HG02885 (cell line): ENCODE measurements around the gene C12orf56.
"Not testable (repeated sequence)": the region's sequence is repeated elsewhere in the genome, so short reads cannot be mapped to it uniquely, and the experiment has no call there.

Experiments used
- ATAC-seq: cut with Tn5 transposase; IDR thresholded peaks from one replicate; pipeline ENCODE4 v1.9.1; 2021; ENCODE audit warnings: mild to moderate bottlenecking; ENCODE audit not compliant: unreplicated experiment, poor library complexity

The C12orf56 gene

DNA sequence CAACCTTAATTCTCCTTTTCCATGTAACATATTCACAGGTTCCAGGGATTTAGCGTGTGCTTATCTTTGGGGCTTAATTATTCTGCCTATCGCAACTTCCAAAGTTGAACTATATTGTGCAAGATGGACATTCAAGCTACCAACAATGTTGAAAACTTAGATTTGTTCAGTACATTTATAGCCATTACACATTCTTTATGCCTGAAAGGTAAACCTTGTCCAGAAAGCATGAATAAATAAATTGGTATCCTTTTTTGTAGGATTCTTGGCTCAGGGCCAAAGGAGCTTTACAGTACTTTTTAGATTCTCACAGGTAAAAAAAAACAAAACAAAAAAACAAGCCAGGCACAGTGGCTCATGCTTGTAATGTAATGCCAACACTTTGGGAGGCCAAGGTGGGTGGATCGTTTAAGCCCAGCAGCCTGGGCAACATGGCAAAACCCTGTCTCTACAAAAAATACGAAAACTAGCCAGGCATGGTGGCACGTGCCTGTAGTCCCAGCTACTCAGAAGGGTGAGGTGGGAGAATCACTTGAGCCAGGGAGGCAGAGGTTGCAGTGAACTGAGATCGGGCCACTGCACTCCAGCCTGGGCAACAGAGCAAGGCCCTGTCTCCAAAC, 3.3 kb downstream of the C12orf56 start:
- no peak for ATAC-seq

DNA sequence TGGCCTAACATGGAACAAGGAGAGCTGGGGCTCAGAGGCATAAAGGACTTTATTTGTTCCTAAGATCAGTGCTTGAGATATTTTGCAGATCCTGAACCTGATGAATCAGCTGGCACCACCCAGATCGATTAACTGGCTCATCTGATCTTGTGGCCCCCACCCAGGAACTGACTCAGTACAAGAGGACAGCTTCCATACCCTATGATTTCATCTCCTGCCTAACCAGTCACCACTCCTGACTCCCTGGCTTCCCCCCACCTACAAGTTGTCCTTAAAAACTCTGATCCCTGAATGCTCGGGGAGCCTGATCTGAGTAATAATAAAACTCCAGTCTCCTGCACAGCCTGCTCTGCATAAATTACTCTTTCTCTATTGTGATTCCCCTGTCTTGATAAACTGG, 5.1 kb downstream of the C12orf56 start:
- no peak for ATAC-seq

DNA sequence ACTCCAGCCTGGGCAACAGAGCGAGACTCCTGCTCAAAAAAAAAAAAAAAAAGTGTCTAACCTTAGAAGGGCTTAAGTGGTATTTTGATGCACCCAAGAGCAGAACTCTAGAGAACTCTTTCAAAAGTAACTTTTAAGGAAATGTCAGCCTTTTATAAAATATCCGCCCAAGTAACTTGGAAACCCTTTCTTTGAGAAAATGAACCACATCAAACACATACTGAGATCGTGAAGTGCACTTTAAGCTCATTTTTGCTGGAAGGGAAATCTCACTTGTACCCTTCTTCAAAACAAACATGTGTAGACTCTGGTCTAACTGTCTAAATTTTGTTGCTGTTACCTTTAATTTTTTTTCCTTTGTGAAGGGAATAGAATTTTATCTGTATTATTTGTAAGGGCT, 5.5 kb downstream of the C12orf56 start:
- no peak for ATAC-seq

DNA sequence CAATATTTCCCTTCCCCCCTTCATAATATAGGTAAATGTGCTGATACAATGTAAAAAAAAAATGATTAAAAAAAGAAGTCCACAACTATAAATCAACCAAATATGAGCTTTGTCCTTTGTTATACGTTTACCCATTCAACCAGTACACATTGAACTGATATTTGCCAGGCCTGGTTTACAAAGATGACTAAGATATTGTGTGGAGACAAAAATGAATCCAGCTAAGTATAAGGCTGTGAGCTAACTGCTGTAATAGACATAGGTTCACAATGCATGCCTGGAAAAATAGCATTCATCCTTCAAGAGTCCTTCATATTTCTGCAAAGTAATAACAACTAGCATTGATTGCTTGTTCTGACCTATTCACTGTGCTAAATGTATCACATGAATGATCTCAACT, 6.9 kb downstream of the C12orf56 start:
- ATAC-seq = no peak

DNA sequence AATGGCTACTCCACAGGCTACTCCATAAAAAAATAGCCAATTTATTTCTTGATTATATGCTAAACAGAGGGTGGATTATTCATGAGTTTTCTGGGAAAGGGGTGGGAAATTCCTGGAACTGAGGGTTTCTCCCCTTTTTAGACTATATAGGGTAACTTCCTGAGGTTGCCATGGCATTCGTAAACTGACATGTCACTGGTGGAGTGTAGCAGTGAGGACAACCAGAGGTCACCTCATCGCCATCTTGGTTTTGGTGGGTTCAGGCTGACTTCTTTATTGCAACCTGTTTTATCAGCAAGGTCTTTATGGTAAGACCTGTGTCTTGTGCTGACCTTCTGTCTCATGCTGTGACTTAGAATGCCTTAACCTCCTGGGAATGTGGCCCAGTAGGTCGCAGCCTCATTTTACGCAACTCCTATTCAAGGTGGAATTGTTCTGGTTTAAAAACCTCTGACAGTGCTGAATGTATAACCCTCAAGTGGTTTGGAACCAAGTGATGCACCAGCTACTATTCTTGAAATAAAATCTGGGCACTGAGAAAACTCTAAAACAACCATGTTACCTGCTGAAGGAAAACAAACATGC, 27.7 kb downstream of the C12orf56 start:
- ATAC-seq = no peak

DNA sequence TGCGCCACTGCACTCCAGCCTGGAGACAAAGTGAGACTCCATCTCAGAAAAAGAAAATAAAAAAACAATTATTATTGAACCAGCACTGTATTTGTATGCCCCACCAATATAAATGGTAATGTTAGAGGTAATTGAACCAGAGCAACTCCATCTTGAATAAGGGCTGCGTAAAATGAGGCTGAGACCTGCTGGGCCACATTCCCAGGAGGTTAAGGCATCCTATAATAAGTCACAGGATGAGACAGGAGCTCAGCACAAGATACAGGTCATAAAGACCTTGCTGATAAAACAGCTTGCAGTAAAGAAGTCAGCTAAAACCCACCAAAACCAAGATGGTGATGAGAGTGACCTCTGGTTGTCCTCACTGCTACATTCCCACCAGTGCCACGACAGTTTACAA, 29.4 kb downstream of the C12orf56 start:
- ATAC-seq = not testable (repeated sequence)

DNA sequence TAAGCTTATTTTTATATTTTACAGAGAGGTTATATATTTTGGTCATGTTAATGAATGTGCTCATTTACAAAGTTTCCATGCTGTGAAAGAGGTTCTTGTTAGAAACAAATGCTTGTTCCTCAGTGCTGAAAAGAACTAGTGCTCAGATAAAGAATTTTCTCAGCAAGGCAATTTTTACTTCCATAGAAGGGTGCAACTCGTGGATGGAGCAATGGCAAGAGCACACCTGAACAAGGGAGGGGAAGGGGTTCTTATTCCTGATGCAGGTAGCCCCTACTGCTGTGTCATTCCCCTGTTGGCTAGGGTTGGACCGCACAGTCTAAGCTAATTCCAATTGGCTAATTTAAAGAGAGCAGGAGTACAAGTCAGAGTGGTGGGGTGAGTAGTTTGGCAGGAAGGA, 34.3 kb downstream of the C12orf56 start:
- ATAC-seq = not testable (repeated sequence)

DNA sequence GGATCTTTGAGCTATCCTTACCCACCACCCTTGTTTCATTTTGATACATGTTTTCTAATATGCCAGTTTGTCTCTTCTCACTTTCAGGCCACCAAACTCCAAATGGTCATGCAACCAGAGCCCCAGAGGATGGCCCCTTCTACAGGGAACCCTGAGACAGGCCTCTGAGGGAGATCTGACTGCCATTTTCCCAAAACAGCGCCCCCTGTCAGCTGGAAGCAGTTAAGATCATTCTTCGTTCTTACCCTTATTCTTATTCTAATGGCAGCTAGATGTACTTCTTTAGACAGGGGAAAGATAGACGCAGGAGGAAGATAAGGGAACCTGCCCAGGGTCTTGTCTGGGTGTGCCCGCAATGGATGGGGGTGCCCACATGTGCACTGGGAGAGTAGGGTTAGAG, 38.4 kb downstream of the C12orf56 start:
- ATAC-seq = no peak

DNA sequence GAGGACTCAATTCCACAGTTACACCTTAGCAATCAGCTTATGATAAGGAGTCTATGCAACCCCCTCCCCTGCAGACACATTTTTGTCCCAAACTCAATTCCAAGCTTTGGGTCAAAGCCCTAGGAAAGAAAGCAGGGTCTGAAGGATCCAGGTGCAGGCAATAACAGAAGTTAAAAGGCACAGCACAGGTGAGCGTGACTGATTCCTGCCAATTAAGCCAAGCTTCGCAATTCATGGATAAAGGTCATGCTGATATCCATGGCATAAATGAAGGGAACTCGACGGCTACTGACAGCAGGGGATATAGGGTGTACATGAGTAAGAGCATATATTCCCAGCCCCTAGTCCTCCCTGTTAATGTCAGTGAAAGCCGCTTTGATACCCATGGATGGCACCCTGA, 39.3 kb downstream of the C12orf56 start:
- no peak for ATAC-seq

DNA sequence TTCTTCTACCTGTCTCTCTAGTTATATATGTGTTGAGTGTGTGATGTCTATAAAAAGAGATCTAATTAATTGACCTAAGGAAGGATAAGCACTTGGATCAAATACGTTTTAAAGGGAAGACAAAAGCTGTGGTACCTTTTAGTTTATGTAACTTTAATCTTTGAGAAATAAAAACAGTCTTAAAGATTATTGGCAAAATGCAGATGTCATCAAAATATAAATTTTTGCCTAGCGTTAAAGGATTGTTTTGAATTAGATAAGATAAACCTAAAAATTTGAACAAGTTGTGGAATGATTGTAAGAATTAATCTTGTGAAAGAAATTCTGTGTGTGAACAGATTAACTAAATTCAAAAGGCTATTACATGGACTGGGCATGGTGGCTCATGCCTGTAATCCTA, 42.9 kb downstream of the C12orf56 start:
- no peak for ATAC-seq

DNA sequence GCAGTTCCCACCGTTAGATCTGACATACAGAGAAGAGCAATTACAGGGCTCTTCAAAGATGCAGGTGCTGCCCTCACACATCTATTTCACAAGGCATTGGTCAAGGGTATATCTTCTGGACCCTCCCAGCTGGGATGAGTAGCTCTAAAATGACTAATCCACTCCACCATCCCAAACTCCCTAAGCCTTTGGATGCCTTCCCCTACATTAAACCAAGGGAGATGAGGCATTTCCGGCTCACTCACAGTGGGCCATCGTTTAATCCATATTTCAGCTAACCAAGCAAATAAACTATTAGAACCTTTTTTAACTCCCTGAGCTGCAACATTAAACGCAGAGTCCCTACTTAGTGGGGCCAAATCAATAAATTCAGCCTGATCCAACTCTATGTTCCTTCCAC, 45.9 kb downstream of the C12orf56 start:
- ATAC-seq = not testable (repeated sequence)

DNA sequence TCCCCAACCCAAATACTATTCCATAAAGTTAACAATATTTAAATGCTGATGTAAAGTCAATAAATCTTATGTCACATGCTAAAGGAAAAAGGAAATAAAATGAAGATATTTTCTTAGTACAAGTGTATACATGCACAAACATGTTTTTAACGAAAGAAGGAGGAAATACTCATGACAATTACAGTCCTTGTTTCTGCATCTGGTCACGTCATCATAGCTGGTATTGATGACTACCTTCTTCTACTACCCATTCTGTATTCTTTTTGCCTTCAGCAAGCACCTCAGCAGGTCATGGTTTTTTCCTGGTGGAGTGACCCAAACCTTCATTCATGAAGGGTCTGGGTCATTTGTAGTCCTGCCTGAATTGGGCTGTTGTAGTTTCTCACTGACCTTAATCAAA, 50.0 kb downstream of the C12orf56 start:
- ATAC-seq = not testable (repeated sequence)

DNA sequence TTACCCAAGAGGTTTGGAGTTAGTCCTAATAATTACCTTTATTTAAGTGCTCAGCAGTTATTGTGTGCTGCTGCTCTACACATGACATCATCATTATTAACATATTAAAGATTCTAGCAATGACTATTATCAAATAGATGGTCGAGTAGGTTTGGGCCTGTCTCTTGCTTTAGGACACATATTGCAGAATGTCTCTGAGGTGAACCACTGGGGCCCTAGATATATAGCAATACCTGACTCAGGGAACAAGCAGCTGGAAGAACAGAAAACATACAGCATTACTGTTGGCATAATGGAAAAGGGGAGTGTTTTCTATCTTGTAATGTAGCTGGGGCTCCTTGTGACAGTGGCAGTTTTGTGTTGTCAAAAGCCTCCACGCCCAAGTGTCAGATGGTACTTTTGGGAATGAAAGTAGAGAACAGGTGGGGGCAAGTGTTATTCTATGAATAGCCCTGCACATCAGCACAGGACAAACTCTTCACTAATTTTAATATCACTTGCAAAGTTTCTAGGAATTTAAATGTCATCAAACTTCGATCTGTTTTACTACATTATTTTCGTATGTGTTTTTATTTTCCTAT, 54.6 kb downstream of the C12orf56 start:
- ATAC-seq = no peak

DNA sequence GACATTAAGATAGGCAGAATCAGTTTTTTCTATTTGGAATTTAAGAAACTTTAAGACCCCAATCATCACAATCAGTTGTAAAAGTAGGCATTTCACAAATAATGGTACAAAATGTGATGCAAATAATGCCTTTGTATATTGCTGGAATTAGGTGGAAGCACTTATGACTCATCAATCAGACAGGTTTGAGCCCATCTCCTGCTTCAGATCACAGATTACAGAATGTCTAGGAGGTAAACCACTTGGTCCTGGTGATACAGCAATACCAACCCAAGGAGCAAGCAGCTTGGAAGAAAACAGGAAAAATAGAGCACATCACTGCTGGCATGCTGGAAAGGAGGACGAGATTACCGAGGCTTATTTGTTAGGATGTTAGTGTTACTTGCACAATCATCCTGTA, 57.6 kb downstream of the C12orf56 start:
- ATAC-seq = no peak

DNA sequence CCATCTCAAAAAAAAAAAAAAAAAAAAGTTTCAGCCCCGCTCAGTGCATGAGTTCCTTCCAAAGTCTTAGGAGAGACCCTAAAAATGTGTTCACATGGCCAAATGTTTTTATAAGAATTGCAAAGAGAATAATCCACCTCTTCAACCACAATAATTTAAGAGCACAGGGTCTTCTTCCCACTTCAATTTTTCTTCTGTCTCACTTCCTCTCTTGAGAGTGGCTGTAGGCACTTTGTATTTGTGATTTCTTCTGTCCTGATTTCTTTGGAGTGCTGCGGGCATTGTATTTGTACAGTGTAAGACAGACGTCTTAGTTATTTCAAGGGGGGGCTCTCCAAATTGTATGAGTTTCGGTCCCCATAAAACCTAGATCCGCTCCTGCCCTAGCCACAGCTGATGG, 58.3 kb downstream of the C12orf56 start:
- no peak for ATAC-seq

DNA sequence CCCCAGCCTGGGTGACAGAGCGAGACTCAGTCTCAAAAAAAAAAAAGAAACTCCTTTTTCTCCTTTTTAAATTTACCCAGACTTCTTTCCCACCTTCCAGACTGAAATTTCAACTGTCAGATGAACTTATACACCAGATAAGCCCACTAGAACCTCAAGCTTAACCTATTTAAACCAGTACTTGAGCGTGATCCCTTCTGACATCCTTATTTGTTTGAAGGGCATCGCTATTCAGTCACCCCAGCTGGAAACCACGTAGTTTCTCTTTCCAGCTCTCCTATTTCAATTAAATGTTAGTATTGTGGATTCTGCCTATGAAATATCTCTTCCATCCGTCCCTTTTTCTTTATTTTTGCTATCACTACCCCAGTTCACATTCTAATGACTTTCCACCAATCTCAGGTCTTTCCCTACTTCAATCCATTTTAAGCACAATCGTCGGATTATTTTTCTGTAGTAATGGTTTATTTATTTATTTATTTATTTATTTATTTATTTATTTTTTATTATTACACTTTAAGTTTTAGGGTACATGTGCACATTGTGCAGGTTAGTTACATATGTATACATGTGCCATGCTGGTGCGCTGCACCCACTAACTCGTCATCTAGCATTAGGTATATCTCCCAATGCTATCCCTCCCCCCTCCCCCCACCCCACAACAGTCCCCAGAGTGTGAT, 61.4 kb downstream of the C12orf56 start:
- not testable (repeated sequence) for ATAC-seq

DNA sequence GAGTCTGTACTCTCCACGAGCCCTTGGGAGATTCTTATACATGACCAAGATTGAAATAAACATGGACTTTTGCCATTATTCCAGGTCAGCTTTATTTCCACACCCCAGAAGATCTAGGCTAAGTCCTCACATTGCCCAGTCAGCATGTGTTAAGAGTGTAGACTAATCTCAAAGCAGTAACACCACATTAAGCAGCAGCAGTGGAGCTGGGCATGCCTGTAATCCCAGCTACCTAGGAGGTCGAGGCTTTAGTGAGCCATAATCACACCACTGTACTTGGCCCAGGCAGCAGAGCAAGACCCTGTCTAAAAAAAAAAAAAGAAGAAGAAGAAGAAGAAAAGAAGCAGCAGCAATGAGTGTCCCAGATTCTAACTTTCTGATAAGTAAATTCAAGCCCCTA, 65.5 kb downstream of the C12orf56 start:
- ATAC-seq = no peak

DNA sequence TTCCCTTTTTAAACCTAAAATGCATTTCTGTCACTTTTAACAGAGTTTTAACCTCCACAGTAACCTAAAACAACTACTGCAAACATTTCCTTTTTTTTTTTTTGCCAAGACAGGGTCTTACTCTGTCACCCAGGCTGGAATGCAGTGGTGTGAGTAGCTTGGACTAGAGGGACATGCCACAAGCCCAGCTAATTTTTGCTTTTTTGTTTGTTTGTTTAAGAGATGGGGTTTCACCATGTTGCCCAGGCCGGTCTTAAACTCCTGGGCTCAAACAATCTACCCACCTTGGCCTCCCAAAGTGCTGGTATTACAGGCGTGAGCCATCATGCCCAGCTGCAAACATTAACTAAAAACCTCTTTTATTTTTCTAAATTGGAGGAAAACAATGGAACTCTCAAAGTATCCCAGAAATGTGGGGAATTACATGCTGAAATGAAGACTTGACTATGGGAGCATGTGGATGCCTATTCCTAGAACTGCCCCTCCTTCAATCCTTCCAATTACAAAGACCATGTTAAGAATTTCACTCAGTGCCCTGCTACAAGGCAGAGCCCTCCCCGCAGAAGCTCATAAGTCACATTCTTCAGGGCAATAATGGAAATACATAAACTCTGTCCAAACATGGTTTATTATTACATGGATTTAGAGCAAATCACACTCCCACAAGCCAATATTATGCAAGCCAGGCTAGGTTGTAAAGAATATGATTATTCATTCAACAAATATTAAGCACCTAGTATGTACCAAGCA, 66.9 kb downstream of the C12orf56 start:
- no peak for ATAC-seq

DNA sequence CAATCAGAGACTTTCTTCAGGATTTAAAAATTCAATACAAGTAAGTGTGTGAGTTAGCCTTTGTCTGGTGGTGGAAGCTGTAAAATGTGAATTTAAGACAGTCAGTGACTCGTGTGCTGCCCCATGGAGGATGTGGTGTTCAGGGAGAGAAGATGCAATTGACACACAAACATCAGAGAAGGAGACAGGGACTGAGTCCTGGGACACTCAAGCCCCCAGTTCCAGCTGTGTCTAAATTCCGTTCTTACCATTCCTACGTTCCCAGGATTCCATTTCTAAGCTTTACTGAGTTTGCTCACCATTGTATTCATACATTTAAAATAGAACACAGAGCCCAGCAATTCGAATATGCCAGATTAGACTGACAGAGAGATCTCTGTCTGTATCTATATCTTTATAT, 67.6 kb downstream of the C12orf56 start:
- no peak for ATAC-seq

DNA sequence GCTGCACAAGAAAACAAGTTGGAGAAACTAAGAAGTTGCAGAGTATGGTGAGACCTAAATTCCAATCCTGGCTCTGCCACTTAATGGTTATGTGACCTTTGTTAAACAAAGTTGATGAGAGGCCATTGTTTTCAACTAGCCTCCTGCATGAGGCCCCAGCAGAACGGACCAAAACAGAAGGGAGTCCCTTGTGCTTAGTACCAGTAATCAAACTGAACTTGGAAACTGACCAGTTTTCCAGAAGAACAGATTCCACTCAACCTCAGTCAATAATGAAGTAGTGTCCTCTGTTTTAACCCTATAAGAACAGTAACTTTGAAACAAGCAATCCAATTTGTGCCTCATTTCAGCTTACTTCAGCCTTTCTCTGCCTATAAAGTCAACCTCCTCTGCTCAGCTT, 69.9 kb downstream of the C12orf56 start:
- no peak for ATAC-seq
